Measurements from ENCODE around the gene SMAD6. TPM values are rescaled to one million over a fixed set of nuclear protein-coding genes. Genes with fewer than 3 reads are reported as not detected.

The SMAD6 gene
- total and polyA plus RNA-seq, 2 experiments from 2014 or later, result 1.6 to 15.7 TPM

GRCh38 chr15:66747223-66747622, 45.2 kb downstream of the SMAD6 start (continued):
- no peak for TF ChIP-seq ZNF331 (CRISPR knock-in tag; IDR thresholded peaks at IDR 0.05; ENCODE audit: low read depth)
- no peak for TF ChIP-seq REST (IDR thresholded peaks at IDR 0.05; ENCODE audit: unreplicated experiment)
- TF ChIP-seq POLR2AphosphoS5 (IDR thresholded peaks at IDR 0.05; ENCODE audit: low read depth), result no peak
- no peak for TF ChIP-seq NANOG (IDR thresholded peaks at IDR 0.05; ENCODE audit: borderline replicate concordance)
- no peak for TF ChIP-seq ZNF114 (CRISPR knock-in tag; IDR thresholded peaks at IDR 0.05)

- peak overlapping the region; percentile 56; the same call in 1 of the 2 replicates for H3K27ac Mint-ChIP-seq
- Histone ChIP-seq H3F3A (replicated peaks; ENCODE audit: low read depth) (peaks cover 7% of the 10 kb centered on the region; the same call in 1 of the 2 replicates), H2AFZ (no peak overlapping the region), H3K4me1 (ENCODE audit: insufficient read depth) (peaks cover 70% of the 10 kb centered on the region), H3K27ac (ENCODE audit: low read depth) (peak overlapping the region; percentile 87), H3K36me3 (ENCODE audit: insufficient read depth) (no peaks in the 10 kb centered on the region), H3K27me3 (ENCODE audit: insufficient read depth) (no peaks in the 10 kb centered on the region), H3K79me2 (replicated peaks; ENCODE audit: insufficient read depth) (no peaks in the 10 kb centered on the region), H3K4me2 (no peak overlapping the region; the same call in 1 of the 2 replicates), H3K4me3 (no peak overlapping the region), H3K9me2 (ENCODE audit: insufficient read depth) (no peaks in the 10 kb centered on the region), H4K20me1 (replicated peaks; ENCODE audit: insufficient read depth) (no peaks in the 10 kb centered on the region)
- no peak overlapping the region; the same call in 2 of the 3 replicates for H3K4me3 Mint-ChIP-seq
- TF ChIP-seq NANOG (IDR thresholded peaks at IDR 0.05; ENCODE audit: borderline replicate concordance), result 0 out of 2 replicates have a peak, but pooled peaks have one; percentile 60
- TF ChIP-seq POLR2AphosphoS5 (IDR thresholded peaks at IDR 0.05; ENCODE audit: low read depth), result no peak
- TF ChIP-seq ETS1 (IDR thresholded peaks at IDR 0.05), result no peak
- ATAC-seq, result no peak; the same call in 1 of the 3 replicates
- H3K9me3 Mint-ChIP-seq, result no peaks in the 10 kb centered on the region
- peaks cover 16% of the 10 kb centered on the region for H3K27me3 Mint-ChIP-seq (ENCODE audit: insufficient read depth, low read depth, poor library complexity)
- H3K36me3 Mint-ChIP-seq (ENCODE audit: low read depth), result no peaks in the 10 kb centered on the region
- H3K4me1 Mint-ChIP-seq, result peaks cover 73% of the 10 kb centered on the region
- peak; percentile 67 for DNase-seq (ENCODE audit: low spot score)
These were observed 46.1 kb downstream of the SMAD6 start for GRCh38 chr15:66747886-66748707.

GRCh38 chr15:66748708-66749035, 46.6 kb downstream of the SMAD6 start:
- Mint-ChIP-seq H3K4me1 (peaks cover 73% of the 10 kb centered on the region), H3K4me3 (no peak overlapping the region), H3K9me3 (no peaks in the 10 kb centered on the region), H3K27ac (peak overlapping the region; percentile 56; the same call in 1 of the 2 replicates), H3K27me3 (ENCODE audit: insufficient read depth, low read depth, poor library complexity) (peaks cover 16% of the 10 kb centered on the region), H3K36me3 (ENCODE audit: low read depth) (no peaks in the 10 kb centered on the region)
- Histone ChIP-seq H3F3A (replicated peaks; ENCODE audit: low read depth) (peaks cover 7% of the 10 kb centered on the region; the same call in 1 of the 2 replicates), H3K36me3 (ENCODE audit: insufficient read depth) (no peaks in the 10 kb centered on the region), H3K4me1 (ENCODE audit: insufficient read depth) (peaks cover 69% of the 10 kb centered on the region), H2AFZ (no peak overlapping the region), H4K20me1 (replicated peaks; ENCODE audit: insufficient read depth) (no peaks in the 10 kb centered on the region), H3K27me3 (ENCODE audit: insufficient read depth) (no peaks in the 10 kb centered on the region), H3K4me2 (peak overlapping the region; percentile 7), H3K9me2 (ENCODE audit: insufficient read depth) (no peaks in the 10 kb centered on the region), H3K79me2 (replicated peaks; ENCODE audit: insufficient read depth) (no peaks in the 10 kb centered on the region), H3K4me3 (no peak overlapping the region), H3K27ac (ENCODE audit: low read depth) (peak overlapping the region; percentile 87)
- ATAC-seq, result peak; percentile 51; the same call in 2 of the 3 replicates
- DNase-seq (ENCODE audit: low spot score), result no peak
- no peak for TF ChIP-seq EZH2 (IDR thresholded peaks at IDR 0.05; ENCODE audit: low read depth, unreplicated experiment)
- no peak for TF ChIP-seq EZH2phosphoT487 (IDR thresholded peaks at IDR 0.05; ENCODE audit: unreplicated experiment)
- TF ChIP-seq ZNF331 (CRISPR knock-in tag; IDR thresholded peaks at IDR 0.05; ENCODE audit: low read depth), result no peak
- TF ChIP-seq REST (IDR thresholded peaks at IDR 0.05; ENCODE audit: unreplicated experiment), result no peak
- no peak for TF ChIP-seq ZNF114 (CRISPR knock-in tag; IDR thresholded peaks at IDR 0.05)
- TF ChIP-seq CREB1 (CRISPR knock-in tag; IDR thresholded peaks at IDR 0.05; ENCODE audit: low read depth), result no peak
- TF ChIP-seq CTCF (conservative IDR thresholded peaks at IDR 0.05; ENCODE audit: low read depth in 2 of 2), result no peak
- TF ChIP-seq STAT1 (IDR thresholded peaks at IDR 0.05; ENCODE audit: unreplicated experiment), result no peak
